Endothelial cell of umbilical vein (primary cell): ENCODE data around the gene RNF25. TPM values are rescaled to one million over a fixed set of nuclear protein-coding genes. Genes with fewer than 3 reads are reported as not detected.

Experiments used
- BruUV-seq: library from RNA; stranded (reverse); fragments of 400-500 nt; replicated peaks from 2 replicates; lab custom pipeline; 2021; lab: Mats Ljungman, UMichigan
- CTCF ChIA-PET: fragments of 300-600, 350-600 bp; sonication (Branson Sonifier 250); formaldehyde crosslinking; loops from one replicate; lab custom pipeline; 2021; ENCODE audit warnings: antibody characterized with exemption, inconsistent platforms; lab: Charles Lee
- POLR2A ChIA-PET: fragments of 300-600, 350-600 bp; sonication (Branson Sonifier 250); formaldehyde crosslinking; loops from one replicate; lab custom pipeline; 2021; ENCODE audit warnings: antibody characterized with exemption, inconsistent platforms; lab: Charles Lee
- DNase-seq: peaks from one replicate; pipeline ENCODE4 v3.0.0-alpha.2; 2011; ENCODE audit warnings: low read depth, low spot score
- FAIRE-seq: peaks from 2 replicates; lab custom pipeline; 2011; peaks lifted over from hg19 to GRCh38; lab: Jason Lieb, UNC
- H2AFZ ChIP-seq: 2 replicates; pipeline ENCODE4 v1.6.0; 2012; ENCODE audit warnings: low read depth, low read length, control low read depth, inconsistent platforms
- H3K27ac ChIP-seq: 2 replicates; pipeline ENCODE4 v1.5.1; 2011; ENCODE audit warnings: low read depth, mild to moderate bottlenecking, control low read depth, low read length, moderate library complexity; ENCODE audit not compliant: insufficient read depth
- H3K27me3 ChIP-seq, 2 experiments: 2 replicates each; pipeline versions ENCODE4 v1.6.0 to v1.6.1; 2011; ENCODE audit warnings: low read length in 2 of 2, mixed read lengths in 1 of 2; ENCODE audit not compliant: control insufficient read depth in 2 of 2, insufficient read depth in 2 of 2
- H3K36me3 ChIP-seq, 2 experiments: 2 replicates in 1 of 2; 3 replicates in 1 of 2; pipeline ENCODE4 v1.5.1; 2011; ENCODE audit warnings: low read length in 2 of 2, mild to moderate bottlenecking in 1 of 2, moderate library complexity in 1 of 2; ENCODE audit not compliant: control insufficient read depth in 2 of 2, insufficient read depth in 2 of 2; ENCODE audit errors: extremely low read depth in 1 of 2
- H3K4me1 ChIP-seq: 3 replicates; pipeline ENCODE4 v1.5.1; 2011; ENCODE audit warnings: mild to moderate bottlenecking, low read length; ENCODE audit not compliant: control insufficient read depth, insufficient read depth; ENCODE audit errors: extremely low read depth
- H3K4me2 ChIP-seq: 2 replicates; pipeline ENCODE4 v1.6.1; 2011; ENCODE audit warnings: low read length, control low read depth, mixed read lengths; ENCODE audit not compliant: insufficient read depth
- H3K4me3 ChIP-seq, 3 experiments: fragments of 200-600 bp in 1 of 3; sonication (generic), shearing (Covaris generic) in 1 of 3; replicated peaks in 1 of 3; 2 replicates each; pipeline ENCODE4 v1.5.1; 2011 to 2016; ENCODE audit warnings: control low read depth in 3 of 3, low read length in 3 of 3, mild to moderate bottlenecking in 2 of 3, inconsistent platforms in 1 of 3, low read depth in 1 of 3, moderate library complexity in 1 of 3; ENCODE audit not compliant: insufficient read depth in 1 of 3
- H3K79me2 ChIP-seq: 2 replicates; pipeline ENCODE4 v1.6.0; 2012; ENCODE audit warnings: low read length, inconsistent platforms; ENCODE audit not compliant: control insufficient read depth, insufficient read depth
- H3K9ac ChIP-seq: replicated peaks from 2 replicates; pipeline ENCODE3; 2011; ENCODE audit warnings: low read length, control low read depth; ENCODE audit not compliant: insufficient read depth; ENCODE audit errors: extremely low read depth
- H3K9me1 ChIP-seq: replicated peaks from 3 replicates; pipeline ENCODE4 v1.6.0; 2011; ENCODE audit warnings: mild to moderate bottlenecking, low read length; ENCODE audit not compliant: control insufficient read depth, insufficient read depth; ENCODE audit errors: extremely low read depth
- H3K9me3 ChIP-seq: replicated peaks from 2 replicates; pipeline ENCODE4 v1.5.1; 2012; ENCODE audit warnings: low read length, inconsistent platforms; ENCODE audit not compliant: control insufficient read depth, insufficient read depth
- H4K20me1 ChIP-seq: replicated peaks from 2 replicates; pipeline ENCODE3; 2011; ENCODE audit warnings: mild to moderate bottlenecking, low read length; ENCODE audit not compliant: control insufficient read depth, insufficient read depth; ENCODE audit errors: extremely low read depth
- CTCF ChIP-seq, 2 donors: IDR thresholded peaks; 1 replicate in 1 of 2; 2 replicates in 1 of 2; pipeline ENCODE4 v1.5.1; 2011; ENCODE audit warnings: low read length in 2 of 2, mild to moderate bottlenecking in 2 of 2, moderate library complexity in 2 of 2, control low read depth in 1 of 2, inconsistent platforms in 1 of 2, low read depth in 1 of 2; ENCODE audit not compliant: insufficient read depth in 1 of 2; ENCODE audit errors: extremely low read depth in 1 of 2
- EZH2 ChIP-seq: IDR thresholded peaks from 2 replicates; pipeline ENCODE4 v1.6.1; 2012; ENCODE audit warnings: borderline replicate concordance, low read depth, mild to moderate bottlenecking, moderate library complexity, low read length, inconsistent platforms; ENCODE audit not compliant: severe bottlenecking
- MAX ChIP-seq: IDR thresholded peaks from 2 replicates; pipeline ENCODE4 v1.6.1; 2011; ENCODE audit not compliant: insufficient read depth, insufficient read length
- MYC ChIP-seq: IDR thresholded peaks from one replicate; pipeline ENCODE4 v1.6.1; 2011; ENCODE audit warnings: mild to moderate bottlenecking, low read depth, low read length
- POLR2A ChIP-seq: IDR thresholded peaks from 2 replicates; pipeline ENCODE4 v1.6.1; 2012; ENCODE audit warnings: low read depth, mild to moderate bottlenecking, control low read depth, low read length
- POLR2AphosphoS5 ChIP-seq: IDR thresholded peaks from 2 replicates; pipeline ENCODE4 v1.6.1; 2012; ENCODE audit warnings: low read depth, mild to moderate bottlenecking, control low read depth, low read length, moderate library complexity; ENCODE audit not compliant: insufficient read depth
- dilution Hi-C: fragments of 300-500 bp; cut with MboI; formaldehyde crosslinking; loops from one replicate; pipeline ENCODE4 v1.15.0; 2019; ENCODE audit warnings: low sequenced_read_pairs; ENCODE audit not compliant: extremely low pct_ligation_motif_present
- intact Hi-C: fragments of 100-400 bp; cut with micrococcal nuclease; formaldehyde crosslinking; loops from one replicate; pipeline ENCODE4 v1.10.0; 2022
- polyA plus RNA-seq, 4 experiments: library from polyadenylated mRNA; depleted of rRNA in 3 of 4; stranded (reverse) in 3 of 4; unstranded in 1 of 4; fragments of >200 nt; gene quantifications; 2 replicates each; pipeline versions ENCODE4 v1.2.1 to v1.2.3, GENCODE V29; 2011 to 2012; ENCODE audit warnings: missing spikeins in 1 of 4
- total RNA-seq: library from RNA; stranded (reverse); gene quantifications from 2 replicates; pipeline ENCODE4 v1.2.3, GENCODE V29; 2021

RNF25 gene
- total and polyA plus RNA-seq, 2 donors (not counting 3 experiments of a cell fraction or from before 2014, with no cell fraction given), result 38.2 to 61.1 TPM

- BruUV-seq, result no TSS peak
- TF ChIP-seq CTCF (IDR thresholded peaks at IDR 0.05; ENCODE audit: extremely low read depth in 1 of 2, insufficient read depth in 1 of 2, low read depth in 1 of 2, low read length in 2 of 2) (peak; percentile 81 to 91), POLR2A (no peak)
- Histone ChIP-seq H2AFZ (no peak overlapping the region), H3K9ac (no peak overlapping the region), H3K36me3 (peaks cover 23 to 44% of the 10 kb centered on the region in 2 experiments), H3K4me2 (no peak overlapping the region), H3K27ac (no peak overlapping the region), H3K9me1 (no peaks in the 10 kb centered on the region), H3K4me3 (no peak overlapping the region), H3K27me3 (no peaks in the 10 kb centered on the region), H4K20me1 (no peaks in the 10 kb centered on the region), H3K4me1 (peaks cover 6% of the 10 kb centered on the region), H3K79me2 (peaks cover 9% of the 10 kb centered on the region), H3K9me3 (no peaks in the 10 kb centered on the region)
- peak; percentile 96 for FAIRE-seq
- CTCF ChIA-PET, result interaction anchor here (0.6 to 3.8 kb wide), 10 partner anchors 10 to 199 kb away, joined by 3 to 31 read pairs (median 4); partner anchors contain the start of genes BCS1L, PLCD4 and ZNF142
- POLR2A ChIA-PET, result no interaction called here
- DNase-seq, result peak; percentile 75
- dilution Hi-C loops, result loop anchor here (5.0 kb wide), 1 partner anchor 81 kb away; the partner anchor contains the start of genes CNOT9 and USP37
- intact Hi-C loops, result loop anchor here (1.0 to 5.0 kb wide), 6 partner anchors 17 to 376 kb away; partner anchors contain the start of genes AAMP and PNKD
Measured at GRCh38 chr2:218648088-218648786, 23.6 kb downstream of the RNF25 start.

GRCh38 chr2:218645126-218645525 lies 26.7 kb downstream of the RNF25 start:
- POLR2A ChIA-PET, result interaction anchor here (1.2 kb wide), 1 partner anchor 9 kb away, joined by 3 read pairs; no protein-coding TSS in a partner anchor
- BruUV-seq, result no TSS peak
- Histone ChIP-seq H3K9me1 (no peaks in the 10 kb centered on the region), H3K4me3 (no peak overlapping the region), H3K27ac (peak overlapping the region; percentile 23), H3K9me3 (no peaks in the 10 kb centered on the region), H3K27me3 (no peaks in the 10 kb centered on the region), H3K36me3 (peaks cover 24 to 54% of the 10 kb centered on the region in 2 experiments), H3K79me2 (peaks cover 9% of the 10 kb centered on the region), H3K4me2 (no peak overlapping the region), H4K20me1 (no peaks in the 10 kb centered on the region), H3K9ac (no peak overlapping the region), H3K4me1 (peaks cover 6% of the 10 kb centered on the region), H2AFZ (no peak overlapping the region)
- intact Hi-C loops, result loop anchor here (5.0 kb wide), 1 partner anchor 373 kb away; the partner anchor contains the start of genes AAMP and PNKD
- CTCF ChIA-PET, result no interaction called here
- TF ChIP-seq EZH2 (no peak), MAX (no peak), POLR2A (no peak), CTCF (IDR thresholded peaks at IDR 0.05; ENCODE audit: extremely low read depth in 1 of 2, insufficient read depth in 1 of 2, low read depth in 1 of 2, low read length in 2 of 2) (no peak), MYC (no peak), POLR2AphosphoS5 (peak; percentile 19)
- dilution Hi-C loops, result loop anchor here (5.0 kb wide), 1 partner anchor 78 kb away; the partner anchor contains the start of genes CNOT9 and USP37
- FAIRE-seq (peak; percentile 58), DNase-seq (peak; percentile 39)
